Stimulated activated CD4-positive, alpha-beta T cell treated with anti-CD3 and anti-CD28 coated beads, Interleukin-15, amount 100 ng/mL, for 24 hours (primary cell): ENCODE measurements around the gene PGM1.

Experiments used
- DNase-seq: peaks from one replicate; pipeline ENCODE4 v3.0.0-alpha.2; 2020

Gene PGM1

DNA sequence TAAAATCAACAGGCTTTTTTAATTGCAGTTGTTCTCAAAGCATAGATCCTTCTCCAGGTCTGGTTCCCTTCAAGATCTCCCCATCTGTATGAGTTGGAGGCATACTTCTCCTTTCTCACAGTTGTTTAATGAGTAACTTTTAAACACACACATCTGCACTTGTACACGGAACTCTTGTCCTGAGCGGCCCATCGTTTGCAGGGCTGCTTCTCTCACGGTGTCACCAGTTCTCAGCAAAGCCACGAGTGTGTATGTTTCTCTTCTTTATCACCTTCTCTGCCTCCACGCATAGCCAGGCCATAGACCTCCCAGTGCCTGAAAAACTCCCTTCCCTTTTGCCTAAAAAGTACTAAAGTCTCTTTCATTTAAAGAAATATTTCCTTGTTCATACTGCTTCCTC lies 111.9 kb downstream of the PGM1 start:
- DNase-seq, result no peak

DNA sequence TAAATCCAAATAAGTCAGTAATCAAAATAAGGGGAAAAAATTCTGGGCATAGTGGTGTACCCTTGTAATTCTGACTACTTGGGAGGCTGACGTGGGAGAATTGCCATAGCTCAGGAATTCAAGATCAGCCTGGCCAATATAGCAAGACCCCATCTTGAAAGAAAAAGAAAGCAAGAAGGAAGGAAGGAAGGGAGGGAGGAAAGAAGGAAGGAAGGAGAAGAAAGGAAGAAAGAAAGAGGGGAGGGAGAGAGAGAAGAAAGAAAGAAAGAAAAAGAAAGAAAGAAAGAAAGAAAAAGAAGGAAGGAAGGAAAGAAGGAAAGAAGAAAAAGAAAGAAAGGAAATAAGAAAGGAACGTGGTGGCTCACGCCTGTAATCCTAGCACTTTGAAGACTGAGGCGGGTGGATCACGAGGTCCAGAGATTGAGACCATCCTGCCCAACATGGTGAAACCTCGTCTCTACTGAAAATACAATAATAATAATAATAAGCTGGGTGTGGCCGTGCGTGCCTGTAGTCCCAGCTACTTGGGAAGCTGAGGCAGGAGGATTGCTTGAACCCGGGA lies 116.1 kb downstream of the PGM1 start:
- DNase-seq, result no peak
